CD8-positive, alpha-beta memory T cell (primary cell): Measurements from ENCODE around the gene MYO18B. TPM values are rescaled to one million over a fixed set of nuclear protein-coding genes. Genes with fewer than 3 reads are reported as not detected.
A peak's percentile ranks its signal among the peaks of the same experiment; 100 is the strongest.

Experiments used
- CTCF ChIA-PET: fragments of 350-600 bp; sonication (Branson Sonifier 250); formaldehyde crosslinking; loops from one replicate; lab custom pipeline; 2021; ENCODE audit warnings: antibody characterized with exemption; lab: Charles Lee
- POLR2A ChIA-PET: fragments of 350-600 bp; sonication (Branson Sonifier 250); formaldehyde crosslinking; loops from one replicate; lab custom pipeline; 2021; ENCODE audit warnings: antibody characterized with exemption; lab: Charles Lee
- DNase-seq, 5 donors: peaks; one replicate each; pipeline versions ENCODE4 v3.0.0 to v3.0.0-alpha.2; 2020 to 2022; ENCODE audit warnings: mixed read lengths in 1 of 5
- H3K27ac ChIP-seq: one replicate; pipeline ENCODE4 v1.7.0; 2013; ENCODE audit warnings: low read depth, mild to moderate bottlenecking, low read length, moderate library complexity
- H3K27me3 ChIP-seq: 2 replicates; pipeline ENCODE4 v1.7.0; 2013; ENCODE audit warnings: low read length, mild to moderate bottlenecking; ENCODE audit not compliant: insufficient read depth, poor library complexity, severe bottlenecking
- H3K36me3 ChIP-seq: 2 replicates; pipeline ENCODE4 v1.7.0; 2013; ENCODE audit warnings: mild to moderate bottlenecking, low read length, moderate library complexity; ENCODE audit not compliant: insufficient read depth
- H3K4me1 ChIP-seq: 2 replicates; pipeline ENCODE4 v1.7.0; 2013; ENCODE audit warnings: mild to moderate bottlenecking, low read length, moderate library complexity; ENCODE audit not compliant: insufficient read depth
- H3K4me3 ChIP-seq: 2 replicates; pipeline ENCODE4 v1.7.0; 2013; ENCODE audit warnings: mild to moderate bottlenecking, low read length
- H3K9me3 ChIP-seq: 2 replicates; pipeline ENCODE4 v1.7.0; 2013; ENCODE audit warnings: mild to moderate bottlenecking, low read length
- H3K27ac Mint-ChIP-seq, 8 donors: one replicate each; pipeline ENCODE4 v1.8.0; 2020 to 2021; ENCODE audit warnings: mixed read lengths in 8 of 8, mild to moderate bottlenecking in 6 of 8, inconsistent platforms in 3 of 8, moderate library complexity in 3 of 8
- H3K27me3 Mint-ChIP-seq, 2 donors: one replicate each; pipeline ENCODE4 v1.8.0; 2020 to 2021; ENCODE audit warnings: mixed read lengths in 2 of 2, mild to moderate bottlenecking in 1 of 2, moderate library complexity in 1 of 2
- H3K36me3 Mint-ChIP-seq, 3 donors: one replicate each; pipeline ENCODE4 v1.8.0; 2020 to 2021; ENCODE audit warnings: mixed read lengths in 3 of 3, inconsistent platforms in 1 of 3, mild to moderate bottlenecking in 1 of 3
- H3K4me1 Mint-ChIP-seq, 3 donors: one replicate each; pipeline ENCODE4 v1.8.0; 2020 to 2021; ENCODE audit warnings: mixed read lengths in 3 of 3, inconsistent platforms in 1 of 3, mild to moderate bottlenecking in 1 of 3
- H3K4me3 Mint-ChIP-seq, 7 donors: one replicate each; pipeline ENCODE4 v1.8.0; 2020 to 2021; ENCODE audit warnings: mixed read lengths in 7 of 7, mild to moderate bottlenecking in 6 of 7, moderate library complexity in 4 of 7, inconsistent platforms in 2 of 7
- H3K9me3 Mint-ChIP-seq, 5 donors: one replicate each; pipeline ENCODE4 v1.8.0; 2020 to 2022; ENCODE audit warnings: mixed read lengths in 5 of 5, mild to moderate bottlenecking in 3 of 5, moderate library complexity in 2 of 5, inconsistent platforms in 1 of 5
- polyA plus RNA-seq: library from polyadenylated mRNA; unstranded; fragments of 300-500 nt; fragmentation: Illumina TruSeq; gene quantifications from one replicate; pipeline ENCODE4 v1.2.3, GENCODE V29; 2021
- total RNA-seq, 2 experiments: library from RNA; stranded (reverse); gene quantifications; one replicate each; pipeline ENCODE4 v1.2.3, GENCODE V29; 2021

The MYO18B gene
- total and polyA plus RNA-seq, 3 experiments from 2014 or later: 0.06 to 0.84 (median 0.59) TPM

GRCh38 chr22:25718135-25718840, 23.7 kb upstream of the MYO18B start:
- peak overlapping the region in 1 of 8 donors; percentile 78 for H3K27ac Mint-ChIP-seq
- no peak overlapping the region for H3K4me3 ChIP-seq
- H3K36me3 Mint-ChIP-seq: no peaks in the 10 kb centered on the region
- no peak overlapping the region for H3K4me3 Mint-ChIP-seq
- DNase-seq: no peak
- no peaks in the 10 kb centered on the region for H3K9me3 ChIP-seq
- H3K27me3 ChIP-seq: no peaks in the 10 kb centered on the region
- CTCF ChIA-PET: no interaction called here
- H3K27ac ChIP-seq: no peak overlapping the region
- no peaks in the 10 kb centered on the region for H3K36me3 ChIP-seq
- no peaks in the 10 kb centered on the region for H3K9me3 Mint-ChIP-seq
- H3K4me1 Mint-ChIP-seq: no peaks in the 10 kb centered on the region
- POLR2A ChIA-PET: no interaction called here
- H3K27me3 Mint-ChIP-seq: no peaks in the 10 kb centered on the region
- H3K4me1 ChIP-seq: no peaks in the 10 kb centered on the region

GRCh38 chr22:25722223-25722622, 19.8 kb upstream of the MYO18B start:
- H3K36me3 ChIP-seq: no peaks in the 10 kb centered on the region
- H3K4me3 ChIP-seq: no peak overlapping the region
- H3K4me1 ChIP-seq: no peaks in the 10 kb centered on the region
- no peaks in the 10 kb centered on the region for H3K4me1 Mint-ChIP-seq
- no peaks in the 10 kb centered on the region for H3K36me3 Mint-ChIP-seq
- no peak overlapping the region for H3K27ac Mint-ChIP-seq
- no peaks in the 10 kb centered on the region for H3K27me3 ChIP-seq
- H3K27ac ChIP-seq: no peak overlapping the region
- H3K9me3 ChIP-seq: no peaks in the 10 kb centered on the region
- H3K27me3 Mint-ChIP-seq: no peaks in the 10 kb centered on the region
- CTCF ChIA-PET: no interaction called here
- no peaks in the 10 kb centered on the region for H3K9me3 Mint-ChIP-seq
- no peak for DNase-seq
- POLR2A ChIA-PET: no interaction called here
- no peak overlapping the region for H3K4me3 Mint-ChIP-seq

GRCh38 chr22:25722626-25723025, 19.4 kb upstream of the MYO18B start:
- Histone ChIP-seq H3K27me3 (no peaks in the 10 kb centered on the region), H3K27ac (no peak overlapping the region), H3K4me1 (no peaks in the 10 kb centered on the region), H3K4me3 (no peak overlapping the region), H3K36me3 (no peaks in the 10 kb centered on the region), H3K9me3 (no peaks in the 10 kb centered on the region)
- no peaks in the 10 kb centered on the region for H3K27me3 Mint-ChIP-seq
- H3K4me1 Mint-ChIP-seq: no peaks in the 10 kb centered on the region
- no peaks in the 10 kb centered on the region for H3K36me3 Mint-ChIP-seq
- ChIA-PET CTCF (no interaction called here), POLR2A (no interaction called here)
- H3K27ac Mint-ChIP-seq: no peak overlapping the region
- no peak overlapping the region for H3K4me3 Mint-ChIP-seq
- no peaks in the 10 kb centered on the region for H3K9me3 Mint-ChIP-seq
- no peak for DNase-seq

GRCh38 chr22:25726241-25726640, 15.7 kb upstream of the MYO18B start:
- Mint-ChIP-seq H3K4me1 (no peaks in the 10 kb centered on the region), H3K27me3 (no peaks in the 10 kb centered on the region), H3K36me3 (no peaks in the 10 kb centered on the region), H3K27ac (no peak overlapping the region), H3K9me3 (no peaks in the 10 kb centered on the region), H3K4me3 (no peak overlapping the region)
- no peaks in the 10 kb centered on the region for H3K36me3 ChIP-seq
- POLR2A ChIA-PET: no interaction called here
- no peak overlapping the region for H3K4me3 ChIP-seq
- DNase-seq: no peak
- no peaks in the 10 kb centered on the region for H3K27me3 ChIP-seq
- CTCF ChIA-PET: no interaction called here
- H3K9me3 ChIP-seq: no peaks in the 10 kb centered on the region
- H3K27ac ChIP-seq: no peak overlapping the region
- no peaks in the 10 kb centered on the region for H3K4me1 ChIP-seq

- no peaks in the 10 kb centered on the region for H3K4me1 ChIP-seq
- peaks cover 0 to 5% of the 10 kb centered on the region in 2 donors for H3K27me3 Mint-ChIP-seq
- H3K4me1 Mint-ChIP-seq: no peaks in the 10 kb centered on the region
- H3K27me3 ChIP-seq: no peaks in the 10 kb centered on the region
- ChIA-PET POLR2A (no interaction called here), CTCF (no interaction called here)
- H3K36me3 Mint-ChIP-seq: no peaks in the 10 kb centered on the region
- H3K27ac ChIP-seq: no peak overlapping the region
- H3K9me3 ChIP-seq: no peaks in the 10 kb centered on the region
- H3K9me3 Mint-ChIP-seq: no peaks in the 10 kb centered on the region
- H3K4me3 Mint-ChIP-seq: no peak overlapping the region
- no peak overlapping the region for H3K4me3 ChIP-seq
- no peak overlapping the region for H3K27ac Mint-ChIP-seq
- H3K36me3 ChIP-seq: no peaks in the 10 kb centered on the region
- no peak for DNase-seq
Observed at GRCh38 chr22:25728071-25728470, 13.9 kb upstream of the MYO18B start.

GRCh38 chr22:25729016-25729995, 12.7 kb upstream of the MYO18B start:
- no peaks in the 10 kb centered on the region for H3K9me3 ChIP-seq
- Mint-ChIP-seq H3K27me3 (peaks cover 0 to 9% of the 10 kb centered on the region in 2 donors), H3K4me1 (no peaks in the 10 kb centered on the region), H3K36me3 (no peaks in the 10 kb centered on the region), H3K4me3 (no peak overlapping the region), H3K27ac (no peak overlapping the region), H3K9me3 (no peaks in the 10 kb centered on the region)
- ChIA-PET POLR2A (no interaction called here), CTCF (no interaction called here)
- no peaks in the 10 kb centered on the region for H3K27me3 ChIP-seq
- DNase-seq: no peak
- no peaks in the 10 kb centered on the region for H3K36me3 ChIP-seq
- H3K4me3 ChIP-seq: no peak overlapping the region
- no peaks in the 10 kb centered on the region for H3K4me1 ChIP-seq
- no peak overlapping the region for H3K27ac ChIP-seq

GRCh38 chr22:25735650-25736049, 6.3 kb upstream of the MYO18B start:
- H3K36me3 Mint-ChIP-seq: no peaks in the 10 kb centered on the region
- no peak for DNase-seq
- no peaks in the 10 kb centered on the region for H3K9me3 Mint-ChIP-seq
- POLR2A ChIA-PET: no interaction called here
- Histone ChIP-seq H3K9me3 (no peaks in the 10 kb centered on the region), H3K27me3 (no peaks in the 10 kb centered on the region), H3K4me1 (peaks cover 6% of the 10 kb centered on the region), H3K4me3 (no peak overlapping the region), H3K36me3 (no peaks in the 10 kb centered on the region), H3K27ac (no peak overlapping the region)
- H3K27me3 Mint-ChIP-seq: peaks cover 1 to 34% of the 10 kb centered on the region in 2 donors
- CTCF ChIA-PET: no interaction called here
- H3K4me3 Mint-ChIP-seq: no peak overlapping the region
- H3K4me1 Mint-ChIP-seq: peaks cover 7 to 9% (median 7%) of the 10 kb centered on the region in 3 donors
- H3K27ac Mint-ChIP-seq: no peak overlapping the region

- no peak overlapping the region for H3K27ac ChIP-seq
- Mint-ChIP-seq H3K4me1 (peaks cover 7 to 9% (median 7%) of the 10 kb centered on the region in 3 donors), H3K4me3 (peak overlapping the region in 5 of 7 donors; percentile 11 to 33 (median 24)), H3K27ac (peak overlapping the region in 2 of 8 donors; percentile 6 to 60), H3K36me3 (no peaks in the 10 kb centered on the region), H3K9me3 (no peaks in the 10 kb centered on the region), H3K27me3 (peaks cover 1 to 34% of the 10 kb centered on the region in 2 donors)
- H3K9me3 ChIP-seq: no peaks in the 10 kb centered on the region
- H3K27me3 ChIP-seq: no peaks in the 10 kb centered on the region
- peaks cover 6% of the 10 kb centered on the region for H3K4me1 ChIP-seq
- no peaks in the 10 kb centered on the region for H3K36me3 ChIP-seq
- ChIA-PET CTCF (no interaction called here), POLR2A (no interaction called here)
- DNase-seq: peak in 1 of 5 donors; percentile 57
- H3K4me3 ChIP-seq: no peak overlapping the region
Observed at GRCh38 chr22:25736378-25737011, 5.5 kb upstream of the MYO18B start.
